Measurements from ENCODE around the gene ITIH5. TPM values are rescaled to one million over a fixed set of nuclear protein-coding genes. Genes with fewer than 3 reads are reported as not detected.

Gene ITIH5
- total RNA-seq, 6 experiments from 2014 or later: not detected

DNA sequence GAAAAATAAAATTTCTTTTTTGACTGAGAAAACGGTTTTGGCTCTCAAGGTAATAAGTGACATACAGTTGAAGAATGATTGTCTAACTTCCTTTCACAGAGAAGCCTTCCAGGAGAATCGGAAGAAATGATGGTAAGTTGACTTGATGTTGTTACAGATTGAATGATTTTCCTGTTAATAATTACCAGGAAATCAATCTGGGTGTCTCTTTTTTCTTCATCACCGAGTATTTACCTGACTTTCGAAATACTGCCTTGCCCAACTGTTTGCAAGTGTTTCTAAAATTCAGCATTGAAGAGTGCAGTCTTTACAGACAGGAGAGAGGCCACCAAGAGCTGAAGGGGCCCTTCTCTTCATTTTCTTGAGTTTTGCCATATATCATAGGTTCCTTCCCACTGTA lies 40.3 kb upstream of the ITIH5 start:
- Mint-ChIP-seq H3K4me1 (ENCODE audit: low read depth) (no peaks in the 10 kb centered on the region), H3K36me3 (ENCODE audit: low read depth) (no peaks in the 10 kb centered on the region), H3K4me3 (no peak overlapping the region), H3K27me3 (ENCODE audit: insufficient read depth) (no peaks in the 10 kb centered on the region; the same call in 1 of the 2 replicates), H3K27ac (no peak overlapping the region), H3K9me3 (no peaks in the 10 kb centered on the region)
- TF ChIP-seq, protein P1, sequence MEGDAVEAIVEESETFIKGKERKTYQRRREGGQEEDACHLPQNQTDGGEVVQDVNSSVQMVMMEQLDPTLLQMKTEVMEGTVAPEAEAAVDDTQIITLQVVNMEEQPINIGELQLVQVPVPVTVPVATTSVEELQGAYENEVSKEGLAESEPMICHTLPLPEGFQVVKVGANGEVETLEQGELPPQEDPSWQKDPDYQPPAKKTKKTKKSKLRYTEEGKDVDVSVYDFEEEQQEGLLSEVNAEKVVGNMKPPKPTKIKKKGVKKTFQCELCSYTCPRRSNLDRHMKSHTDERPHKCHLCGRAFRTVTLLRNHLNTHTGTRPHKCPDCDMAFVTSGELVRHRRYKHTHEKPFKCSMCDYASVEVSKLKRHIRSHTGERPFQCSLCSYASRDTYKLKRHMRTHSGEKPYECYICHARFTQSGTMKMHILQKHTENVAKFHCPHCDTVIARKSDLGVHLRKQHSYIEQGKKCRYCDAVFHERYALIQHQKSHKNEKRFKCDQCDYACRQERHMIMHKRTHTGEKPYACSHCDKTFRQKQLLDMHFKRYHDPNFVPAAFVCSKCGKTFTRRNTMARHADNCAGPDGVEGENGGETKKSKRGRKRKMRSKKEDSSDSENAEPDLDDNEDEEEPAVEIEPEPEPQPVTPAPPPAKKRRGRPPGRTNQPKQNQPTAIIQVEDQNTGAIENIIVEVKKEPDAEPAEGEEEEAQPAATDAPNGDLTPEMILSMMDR (IDR thresholded peaks at IDR 0.05): no peak
- DNase-seq: no peak

DNA sequence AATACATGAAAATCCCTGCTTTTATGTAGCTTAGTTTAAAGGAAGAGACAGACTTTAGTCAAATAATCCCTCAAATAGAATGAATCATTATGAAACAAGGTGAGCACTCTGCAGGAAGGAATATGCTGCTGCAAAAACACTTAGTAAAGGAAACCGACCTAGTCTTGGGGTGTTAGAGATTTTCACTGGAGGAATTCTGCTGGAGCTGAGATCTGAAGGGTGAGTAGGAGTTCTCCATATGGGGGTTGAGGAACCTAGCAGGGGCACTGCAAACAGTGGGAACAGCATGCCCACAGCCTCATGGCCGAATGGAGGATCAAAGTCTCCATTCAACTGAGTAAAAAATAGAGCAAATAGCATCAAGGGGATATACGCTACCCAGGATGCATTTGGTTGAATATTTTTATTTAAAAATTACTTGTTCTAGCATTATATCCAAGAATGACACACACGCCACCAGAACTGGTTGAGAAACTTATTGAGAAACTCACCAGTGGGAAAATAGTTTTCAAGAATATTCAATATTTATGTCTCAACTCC lies 39.8 kb upstream of the ITIH5 start:
- no peak overlapping the region for H3K4me3 Mint-ChIP-seq
- no peaks in the 10 kb centered on the region for H3K4me1 Mint-ChIP-seq (ENCODE audit: low read depth)
- H3K36me3 Mint-ChIP-seq (ENCODE audit: low read depth): no peaks in the 10 kb centered on the region
- H3K27me3 Mint-ChIP-seq (ENCODE audit: insufficient read depth): no peaks in the 10 kb centered on the region
- no peak for DNase-seq
- TF ChIP-seq, protein P1 (IDR thresholded peaks at IDR 0.05): no peak
- H3K27ac Mint-ChIP-seq: no peak overlapping the region
- H3K9me3 Mint-ChIP-seq: no peaks in the 10 kb centered on the region

GRCh38 chr10:7705341-7705740 lies 38.6 kb upstream of the ITIH5 start:
- no peak overlapping the region for H3K4me3 Mint-ChIP-seq
- no peaks in the 10 kb centered on the region for H3K36me3 Mint-ChIP-seq (ENCODE audit: low read depth)
- no peaks in the 10 kb centered on the region; the same call in 1 of the 2 replicates for H3K27me3 Mint-ChIP-seq (ENCODE audit: insufficient read depth)
- no peaks in the 10 kb centered on the region for H3K4me1 Mint-ChIP-seq (ENCODE audit: low read depth)
- no peak overlapping the region for H3K27ac Mint-ChIP-seq
- no peak for DNase-seq
- TF ChIP-seq, protein P1 (IDR thresholded peaks at IDR 0.05): no peak
- H3K9me3 Mint-ChIP-seq: no peaks in the 10 kb centered on the region

- no peaks in the 10 kb centered on the region for H3K9me3 Mint-ChIP-seq
- no peaks in the 10 kb centered on the region for H3K4me1 Mint-ChIP-seq (ENCODE audit: low read depth)
- TF ChIP-seq, protein P1 (IDR thresholded peaks at IDR 0.05): no peak
- no peaks in the 10 kb centered on the region for H3K36me3 Mint-ChIP-seq (ENCODE audit: low read depth)
- peaks cover 2% of the 10 kb centered on the region; the same call in 1 of the 2 replicates for H3K27me3 Mint-ChIP-seq (ENCODE audit: insufficient read depth)
- no peak for DNase-seq
- H3K4me3 Mint-ChIP-seq: no peak overlapping the region
- no peak overlapping the region for H3K27ac Mint-ChIP-seq
Measured at GRCh38 chr10:7704071-7705016, 37.6 kb upstream of the ITIH5 start.

DNA sequence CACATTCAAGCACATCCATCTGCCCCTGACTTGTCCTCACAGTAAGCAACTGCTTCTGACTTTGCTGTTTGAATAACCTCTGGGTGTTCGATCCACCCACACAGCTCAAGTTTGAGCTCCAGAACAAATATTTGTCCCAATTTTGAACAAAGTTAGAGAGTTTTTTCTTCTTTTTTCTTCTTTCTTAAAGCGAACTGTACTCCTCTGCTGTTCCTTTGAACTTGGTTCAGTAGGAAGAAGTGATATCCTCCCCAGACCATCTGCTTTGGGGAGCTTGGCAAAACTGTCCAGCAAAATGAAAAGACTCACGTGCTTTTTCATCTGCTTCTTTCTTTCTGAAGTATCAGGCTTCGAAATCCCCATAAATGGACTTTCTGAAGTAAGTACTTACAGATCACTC lies 36.4 kb upstream of the ITIH5 start, which contains the start of gene ITIH2:
ITIH2 (plus strand) TSS at position 177 of the 400 bp plus-strand sequence; CDS start at position 296, 119 bp downstream.
- H3K27me3 Mint-ChIP-seq (ENCODE audit: insufficient read depth): peaks cover 2% of the 10 kb centered on the region; the same call in 1 of the 2 replicates
- TF ChIP-seq, protein P1 (IDR thresholded peaks at IDR 0.05): no peak
- no peaks in the 10 kb centered on the region for H3K9me3 Mint-ChIP-seq
- H3K27ac Mint-ChIP-seq: no peak within 1 kb of the TSS
- no peak for DNase-seq
- no peak within 1 kb of the TSS for H3K4me3 Mint-ChIP-seq
- no peaks in the 10 kb centered on the region for H3K36me3 Mint-ChIP-seq (ENCODE audit: low read depth)
- H3K4me1 Mint-ChIP-seq (ENCODE audit: low read depth): no peaks in the 10 kb centered on the region
